HG02981 (cell line): ENCODE results near the gene TARP.
"Not testable (repeated sequence)": the region's sequence is repeated elsewhere in the genome, so short reads cannot be mapped to it uniquely, and the experiment has no call there.

Source experiments
- ATAC-seq: cut with Tn5 transposase; IDR thresholded peaks from one replicate; pipeline ENCODE4 v1.9.1; 2021; ENCODE audit warnings: mild to moderate bottlenecking, moderate library complexity; ENCODE audit not compliant: unreplicated experiment

Gene TARP

GRCh38 chr7:38299275-38299931 is 26.0 kb upstream of the TARP start:
- no peak for ATAC-seq

GRCh38 chr7:38296059-38296857 is 22.8 kb upstream of the TARP start:
- no peak for ATAC-seq

GRCh38 chr7:38294926-38295325 is 21.5 kb upstream of the TARP start:
- peak; percentile 50 for ATAC-seq

- ATAC-seq, result no peak
Observed at GRCh38 chr7:38292442-38292841, 19.0 kb upstream of the TARP start.

GRCh38 chr7:38291650-38292049 is 18.2 kb upstream of the TARP start:
- no peak for ATAC-seq

GRCh38 chr7:38291117-38291647 is 17.7 kb upstream of the TARP start:
- no peak for ATAC-seq

- no peak for ATAC-seq
Observed at GRCh38 chr7:38284553-38284952, 11.1 kb upstream of the TARP start.

- no peak for ATAC-seq
Observed at GRCh38 chr7:38283809-38284208, 10.4 kb upstream of the TARP start.

- no peak for ATAC-seq
Observed at GRCh38 chr7:38283107-38283506, 9.7 kb upstream of the TARP start.

- no peak for ATAC-seq
Observed at GRCh38 chr7:38282081-38282480, 8.6 kb upstream of the TARP start.

- ATAC-seq, result no peak
Observed at GRCh38 chr7:38281266-38281665, 7.8 kb upstream of the TARP start.

GRCh38 chr7:38280707-38281106 is 7.3 kb upstream of the TARP start:
- ATAC-seq, result no peak

- ATAC-seq, result no peak
Observed at GRCh38 chr7:38280000-38280399, 6.6 kb upstream of the TARP start.

GRCh38 chr7:38276096-38276877 is 2.9 kb upstream of the TARP start:
- no peak for ATAC-seq

GRCh38 chr7:38274927-38275620 is 1.6 kb upstream of the TARP start:
- ATAC-seq, result no peak

GRCh38 chr7:38274486-38274885 is 1.1 kb upstream of the TARP start:
- no peak for ATAC-seq

GRCh38 chr7:38270405-38270804 is 3.0 kb downstream of the TARP start:
- not testable (repeated sequence) for ATAC-seq

- not testable (repeated sequence) for ATAC-seq
Observed at GRCh38 chr7:38269704-38270346, 3.6 kb downstream of the TARP start.

- not testable (repeated sequence) for ATAC-seq
Observed at GRCh38 chr7:38265958-38266357, 7.5 kb downstream of the TARP start.

- ATAC-seq, result not testable (repeated sequence)
Observed at GRCh38 chr7:38264602-38265001, 8.8 kb downstream of the TARP start.
